ENCODE results near the gene IL21R.

DNA sequence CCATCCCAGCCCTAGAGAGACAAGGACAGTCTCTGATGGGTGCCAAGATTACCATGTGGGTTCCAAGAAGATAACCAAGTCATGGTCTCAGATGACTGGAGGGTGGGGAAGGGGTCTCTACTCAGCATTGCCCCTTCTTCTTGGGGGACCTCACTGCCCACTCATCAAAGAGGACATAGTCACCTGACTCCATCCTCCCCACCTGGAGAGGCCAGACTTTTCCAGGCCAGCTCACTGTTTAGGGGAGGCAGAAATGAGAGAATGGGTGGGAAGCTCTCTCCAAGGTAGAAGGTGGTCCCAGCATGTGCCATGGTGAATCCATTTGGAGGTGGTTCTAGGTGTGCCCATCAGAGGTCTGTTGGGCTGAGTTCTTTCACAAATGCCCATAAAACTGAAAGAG is 20.7 kb upstream of the IL21R start:
- TF ChIP-seq, protein P1, sequence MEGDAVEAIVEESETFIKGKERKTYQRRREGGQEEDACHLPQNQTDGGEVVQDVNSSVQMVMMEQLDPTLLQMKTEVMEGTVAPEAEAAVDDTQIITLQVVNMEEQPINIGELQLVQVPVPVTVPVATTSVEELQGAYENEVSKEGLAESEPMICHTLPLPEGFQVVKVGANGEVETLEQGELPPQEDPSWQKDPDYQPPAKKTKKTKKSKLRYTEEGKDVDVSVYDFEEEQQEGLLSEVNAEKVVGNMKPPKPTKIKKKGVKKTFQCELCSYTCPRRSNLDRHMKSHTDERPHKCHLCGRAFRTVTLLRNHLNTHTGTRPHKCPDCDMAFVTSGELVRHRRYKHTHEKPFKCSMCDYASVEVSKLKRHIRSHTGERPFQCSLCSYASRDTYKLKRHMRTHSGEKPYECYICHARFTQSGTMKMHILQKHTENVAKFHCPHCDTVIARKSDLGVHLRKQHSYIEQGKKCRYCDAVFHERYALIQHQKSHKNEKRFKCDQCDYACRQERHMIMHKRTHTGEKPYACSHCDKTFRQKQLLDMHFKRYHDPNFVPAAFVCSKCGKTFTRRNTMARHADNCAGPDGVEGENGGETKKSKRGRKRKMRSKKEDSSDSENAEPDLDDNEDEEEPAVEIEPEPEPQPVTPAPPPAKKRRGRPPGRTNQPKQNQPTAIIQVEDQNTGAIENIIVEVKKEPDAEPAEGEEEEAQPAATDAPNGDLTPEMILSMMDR (conservative IDR thresholded peaks at IDR 0.05 in 1 of 2, IDR thresholded peaks at IDR 0.05 in 1 of 2; ENCODE audit: extremely low read depth in 1 of 2, insufficient read depth in 1 of 2, low read depth in 1 of 2, low read length in 2 of 2): no peak
- TF ChIP-seq EZH2 (IDR thresholded peaks at IDR 0.05; ENCODE audit: borderline replicate concordance, low read length): no peak

Measured in mammary epithelial cell (primary cell).